ENCODE results near the gene COL4A2.

DNA sequence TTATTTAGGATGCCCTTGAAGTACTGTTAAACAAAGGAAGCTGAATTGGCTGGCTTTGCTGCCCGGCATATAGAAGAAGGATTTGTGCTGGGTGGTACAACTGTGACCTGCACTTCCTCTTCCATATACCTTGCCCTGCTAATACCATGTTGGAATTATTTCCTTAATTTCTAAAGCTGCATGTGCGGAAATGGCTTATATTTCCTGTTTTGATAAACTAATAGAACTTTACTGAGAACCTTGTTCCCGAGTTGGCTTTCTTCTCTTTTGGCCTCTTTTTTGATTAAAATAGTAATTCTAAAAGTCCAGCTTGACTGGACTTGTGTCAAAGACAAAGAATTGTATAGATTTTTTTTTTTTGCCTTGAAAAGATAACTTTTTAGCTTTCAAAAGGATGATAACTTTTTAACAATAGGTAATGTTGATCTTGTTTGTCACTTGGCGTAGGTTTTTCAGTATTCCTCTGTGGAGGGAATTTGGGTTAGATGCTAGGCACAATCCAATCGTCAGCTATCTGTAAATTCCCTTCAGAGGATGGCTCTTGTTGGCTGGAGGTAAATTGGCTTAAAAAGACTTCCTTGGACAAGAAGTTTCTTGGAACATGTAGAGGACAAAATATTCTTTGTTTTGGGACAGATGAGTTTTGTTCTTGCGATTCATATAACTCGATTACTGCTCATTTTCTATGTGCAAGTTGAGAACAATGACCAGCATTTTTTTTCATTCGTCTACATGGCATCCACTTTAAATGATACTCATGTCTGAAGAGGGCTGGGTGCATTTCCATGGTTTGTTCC, 41.4 kb downstream of the COL4A2 start:
- TF ChIP-seq, protein P1, sequence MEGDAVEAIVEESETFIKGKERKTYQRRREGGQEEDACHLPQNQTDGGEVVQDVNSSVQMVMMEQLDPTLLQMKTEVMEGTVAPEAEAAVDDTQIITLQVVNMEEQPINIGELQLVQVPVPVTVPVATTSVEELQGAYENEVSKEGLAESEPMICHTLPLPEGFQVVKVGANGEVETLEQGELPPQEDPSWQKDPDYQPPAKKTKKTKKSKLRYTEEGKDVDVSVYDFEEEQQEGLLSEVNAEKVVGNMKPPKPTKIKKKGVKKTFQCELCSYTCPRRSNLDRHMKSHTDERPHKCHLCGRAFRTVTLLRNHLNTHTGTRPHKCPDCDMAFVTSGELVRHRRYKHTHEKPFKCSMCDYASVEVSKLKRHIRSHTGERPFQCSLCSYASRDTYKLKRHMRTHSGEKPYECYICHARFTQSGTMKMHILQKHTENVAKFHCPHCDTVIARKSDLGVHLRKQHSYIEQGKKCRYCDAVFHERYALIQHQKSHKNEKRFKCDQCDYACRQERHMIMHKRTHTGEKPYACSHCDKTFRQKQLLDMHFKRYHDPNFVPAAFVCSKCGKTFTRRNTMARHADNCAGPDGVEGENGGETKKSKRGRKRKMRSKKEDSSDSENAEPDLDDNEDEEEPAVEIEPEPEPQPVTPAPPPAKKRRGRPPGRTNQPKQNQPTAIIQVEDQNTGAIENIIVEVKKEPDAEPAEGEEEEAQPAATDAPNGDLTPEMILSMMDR (IDR thresholded peaks at IDR 0.05) = no peak
- TF ChIP-seq POLR2A (IDR thresholded peaks at IDR 0.05) (no peak), EP300 (IDR thresholded peaks at IDR 0.05) (no peak)

Measured in ovary (tissue), 3 donors.